Osteocyte (in vitro differentiated cells): ENCODE data around the gene CAMSAP2. TPM values are rescaled to one million over a fixed set of nuclear protein-coding genes. Genes with fewer than 3 reads are reported as not detected.
A peak's percentile ranks its signal among the peaks of the same experiment; 100 is the strongest.
"Not testable (repeated sequence)": the region's sequence is repeated elsewhere in the genome, so short reads cannot be mapped to it uniquely, and the experiment has no call there.

ENCODE experiments used
- DNase-seq: peaks from one replicate; pipeline ENCODE4 v3.0.0; 2021; ENCODE audit warnings: mixed read lengths; ENCODE audit not compliant: unreplicated experiment; ENCODE audit errors: extremely low spot score
- H3K27ac Mint-ChIP-seq: one replicate; pipeline ENCODE4 v1.8.0; 2021; ENCODE audit warnings: mild to moderate bottlenecking, mixed read lengths; ENCODE audit not compliant: unreplicated experiment
- H3K27me3 Mint-ChIP-seq: one replicate; pipeline ENCODE4 v1.8.0; 2021; ENCODE audit warnings: mixed read lengths; ENCODE audit not compliant: unreplicated experiment
- H3K36me3 Mint-ChIP-seq: one replicate; pipeline ENCODE4 v1.8.0; 2021; ENCODE audit warnings: mixed read lengths; ENCODE audit not compliant: unreplicated experiment
- H3K4me1 Mint-ChIP-seq: one replicate; pipeline ENCODE4 v1.8.0; 2021; ENCODE audit warnings: mixed read lengths; ENCODE audit not compliant: unreplicated experiment
- H3K4me3 Mint-ChIP-seq: one replicate; pipeline ENCODE4 v1.8.0; 2021; ENCODE audit warnings: mild to moderate bottlenecking, moderate library complexity, mixed read lengths; ENCODE audit not compliant: unreplicated experiment
- H3K9me3 Mint-ChIP-seq: one replicate; pipeline ENCODE4 v1.8.0; 2021; ENCODE audit warnings: mixed read lengths; ENCODE audit not compliant: unreplicated experiment
- CTCF ChIP-seq: fragments of 200-600 bp; sonication (generic); IDR thresholded peaks from 2 replicates; pipeline ENCODE4 v1.5.0; 2021; ENCODE audit warnings: antibody characterized with exemption, mild to moderate bottlenecking, moderate library complexity
- total RNA-seq: library from RNA; stranded (reverse); gene quantifications from 2 replicates; pipeline ENCODE4 v1.2.1, GENCODE V29; 2021

CAMSAP2 gene
- total RNA-seq, 1 donor from 2014 or later, result 44.7 TPM

DNA sequence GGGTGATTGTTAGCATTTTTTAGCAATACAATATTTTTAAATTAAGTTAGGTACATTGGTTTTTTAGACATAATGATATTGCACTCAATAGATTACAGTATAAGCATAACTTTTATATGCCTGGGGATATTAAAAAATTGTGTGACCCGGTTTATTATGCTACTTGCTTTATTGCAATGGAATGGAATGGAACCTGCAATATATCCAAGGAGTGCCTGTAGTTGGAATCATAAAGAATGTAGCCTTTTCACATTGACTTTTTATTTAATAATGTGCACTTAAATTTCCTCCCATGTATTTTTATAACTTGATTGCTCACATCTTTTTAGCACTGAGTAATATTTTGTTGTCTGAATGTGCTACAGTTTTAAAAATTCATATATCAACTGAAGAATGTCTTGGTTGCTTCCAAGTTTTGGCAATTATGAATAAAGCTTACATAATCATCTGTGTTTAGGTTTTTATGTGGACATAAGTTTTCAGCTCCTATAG lies 49.2 kb downstream of the CAMSAP2 start:
- no peak for TF ChIP-seq CTCF
- H3K27ac Mint-ChIP-seq, result no peak overlapping the region
- peaks cover 13% of the 10 kb centered on the region for H3K9me3 Mint-ChIP-seq
- no peak for DNase-seq
- H3K4me1 Mint-ChIP-seq, result peaks cover 2% of the 10 kb centered on the region
- H3K27me3 Mint-ChIP-seq, result no peaks in the 10 kb centered on the region
- no peak overlapping the region for H3K4me3 Mint-ChIP-seq
- H3K36me3 Mint-ChIP-seq, result peaks cover 48% of the 10 kb centered on the region

GRCh38 chr1:200791012-200791411 lies 52.3 kb downstream of the CAMSAP2 start:
- Mint-ChIP-seq H3K36me3 (peaks cover 35% of the 10 kb centered on the region), H3K4me1 (peaks cover 14% of the 10 kb centered on the region)
- not testable (repeated sequence) for H3K27me3 Mint-ChIP-seq, DNase-seq, H3K4me3 Mint-ChIP-seq, H3K27ac Mint-ChIP-seq, H3K9me3 Mint-ChIP-seq

GRCh38 chr1:200793677-200794076 lies 55.0 kb downstream of the CAMSAP2 start:
- no peak for DNase-seq
- no peak overlapping the region for H3K4me3 Mint-ChIP-seq

GRCh38 chr1:200794506-200795065 lies 55.9 kb downstream of the CAMSAP2 start:
- peak overlapping the region; percentile 25 for H3K27ac Mint-ChIP-seq
- no peak overlapping the region for H3K4me3 Mint-ChIP-seq
- peaks cover 25% of the 10 kb centered on the region for H3K36me3 Mint-ChIP-seq
- peaks cover 12% of the 10 kb centered on the region for H3K4me1 Mint-ChIP-seq
- H3K27me3 Mint-ChIP-seq, result no peaks in the 10 kb centered on the region
- no peak for TF ChIP-seq CTCF
- H3K9me3 Mint-ChIP-seq, result peaks cover 9% of the 10 kb centered on the region
- no peak for DNase-seq

More at GRCh38 chr1:200793677-200794076, 55.0 kb downstream of the CAMSAP2 start:
- TF ChIP-seq CTCF, result no peak
- Mint-ChIP-seq H3K27ac (no peak overlapping the region), H3K4me1 (peaks cover 12% of the 10 kb centered on the region), H3K27me3 (no peaks in the 10 kb centered on the region), H3K9me3 (peaks cover 9% of the 10 kb centered on the region), H3K36me3 (peaks cover 29% of the 10 kb centered on the region)

DNA sequence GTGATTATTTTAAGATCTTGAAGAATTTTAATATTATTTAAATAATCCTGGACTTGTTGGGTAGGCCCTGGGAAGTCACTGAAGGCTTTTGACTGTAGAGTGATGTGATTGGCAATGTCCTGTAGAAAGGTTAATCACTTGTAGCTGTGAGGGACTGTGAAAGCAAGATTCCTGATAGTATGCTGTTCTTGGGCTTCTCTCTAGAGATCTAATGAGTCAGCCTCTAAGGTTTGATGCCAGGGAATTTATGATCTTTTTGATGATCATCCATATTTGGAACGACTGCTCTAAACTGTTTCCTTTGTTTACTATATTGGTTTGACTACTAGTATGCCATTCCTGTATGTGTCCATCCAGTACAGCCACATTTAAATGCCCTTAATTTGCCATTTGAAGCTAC lies 56.5 kb downstream of the CAMSAP2 start:
- no peak for TF ChIP-seq CTCF
- peaks cover 24% of the 10 kb centered on the region for H3K36me3 Mint-ChIP-seq
- H3K27ac Mint-ChIP-seq, result no peak overlapping the region
- H3K9me3 Mint-ChIP-seq, result peaks cover 9% of the 10 kb centered on the region
- H3K4me1 Mint-ChIP-seq, result peaks cover 12% of the 10 kb centered on the region
- DNase-seq, result no peak
- H3K27me3 Mint-ChIP-seq, result no peaks in the 10 kb centered on the region
- H3K4me3 Mint-ChIP-seq, result no peak overlapping the region
